Panc1 (cell line): ENCODE measurements around the gene PKNOX2. TPM values are rescaled to one million over a fixed set of nuclear protein-coding genes. Genes with fewer than 3 reads are reported as not detected.
A peak's percentile ranks its signal among the peaks of the same experiment; 100 is the strongest.

ENCODE experiments used
- ATAC-seq: fragments of 200-7000 bp; cut with Tn5 transposase; 2 replicates; pipeline ENCODE4 v1.9.1; 2020; ENCODE audit warnings: mild to moderate bottlenecking, moderate library complexity
- BruUV-seq: library from RNA; stranded (reverse); fragments of 400-500 nt; replicated peaks from 2 replicates; lab custom pipeline; 2021; lab: Mats Ljungman, UMichigan
- CTCF ChIA-PET: fragments of 300-600 bp; sonication (Branson Sonifier 250); formaldehyde crosslinking; loops from one replicate; lab custom pipeline; 2022; ENCODE audit warnings: antibody characterized with exemption; lab: Charles Lee
- POLR2A ChIA-PET: fragments of 300-600 bp; sonication (Branson Sonifier 250); formaldehyde crosslinking; loops from one replicate; lab custom pipeline; 2022; ENCODE audit warnings: antibody characterized with exemption; lab: Charles Lee
- DNase-seq: peaks from one replicate; pipeline ENCODE4 v3.0.0-alpha.2; 2010; ENCODE audit warnings: low read depth, low spot score
- H3K27ac ChIP-seq: 2 replicates; pipeline ENCODE4 v1.5.1; 2011; ENCODE audit warnings: mild to moderate bottlenecking, low read length, inconsistent platforms
- H3K27me3 ChIP-seq: fragments of 200-500 bp; sonication (Bioruptor generic); 2 replicates; pipeline ENCODE4 v1.6.0; 2014; ENCODE audit warnings: low read length, inconsistent platforms; ENCODE audit not compliant: control insufficient read depth, insufficient read depth
- H3K36me3 ChIP-seq: fragments of 200-500 bp; sonication (Bioruptor generic); 2 replicates; pipeline ENCODE4 v1.5.1; 2014; ENCODE audit warnings: inconsistent platforms, mild to moderate bottlenecking, low read length, moderate library complexity; ENCODE audit not compliant: control insufficient read depth, insufficient read depth
- H3K4me1 ChIP-seq: 2 replicates; pipeline ENCODE4 v1.5.1; 2011; ENCODE audit warnings: inconsistent platforms, mild to moderate bottlenecking, low read length, moderate library complexity; ENCODE audit not compliant: control insufficient read depth, insufficient read depth
- H3K4me3 ChIP-seq, 2 experiments: 2 replicates each; pipeline ENCODE4 v1.5.1; 2011 to 2012; ENCODE audit warnings: low read depth in 2 of 2, low read length in 2 of 2, mild to moderate bottlenecking in 2 of 2, inconsistent platforms in 1 of 2, moderate library complexity in 1 of 2
- H3K9me3 ChIP-seq: fragments of 200-500 bp; sonication (Bioruptor generic); 2 replicates; pipeline ENCODE4 v1.5.1; 2014; ENCODE audit warnings: low read depth, mild to moderate bottlenecking, inconsistent platforms, low read length, moderate library complexity; ENCODE audit not compliant: control insufficient read depth, insufficient read depth
- CTCF ChIP-seq: fragments of 450-650 bp; IDR thresholded peaks from 2 replicates; pipeline ENCODE4 v1.5.1; 2017; ENCODE audit warnings: mild to moderate bottlenecking
- POLR2AphosphoS5 ChIP-seq: IDR thresholded peaks from 2 replicates; pipeline ENCODE4 v1.6.1; 2012; ENCODE audit warnings: mild to moderate bottlenecking, low read depth, low read length, moderate library complexity
- SIN3A ChIP-seq: IDR thresholded peaks from 2 replicates; pipeline ENCODE4 v1.6.1; 2012; ENCODE audit warnings: low read depth, mild to moderate bottlenecking, low read length, moderate library complexity, borderline replicate concordance; ENCODE audit not compliant: insufficient read depth
- TCF7L2 ChIP-seq: IDR thresholded peaks from 2 replicates; pipeline ENCODE4 v1.6.1; 2011; ENCODE audit warnings: mild to moderate bottlenecking, low read depth, low read length, inconsistent platforms
- in situ Hi-C: cut with HindIII; loops from 2 replicates; pipeline ENCODE4 v1.10.0; 2016; ENCODE audit warnings: low sequenced_read_pairs, low pct_unique_long_range_greater_than_20kb
- intact Hi-C: fragments of 100-400 bp; cut with micrococcal nuclease; formaldehyde crosslinking; loops from one replicate; pipeline ENCODE4 v1.10.0; 2022; ENCODE audit not compliant: unreplicated experiment
- total RNA-seq: library from RNA; stranded (reverse); gene quantifications from one replicate; pipeline ENCODE4 v1.2.1, GENCODE V29; 2021; ENCODE audit not compliant: unreplicated experiment
- TF ChIP-seq, protein P1 (sequence below), 2 experiments: IDR thresholded peaks; 2 replicates each; pipeline ENCODE4 v1.6.1; 2011 to 2012; ENCODE audit warnings: low read depth in 2 of 2, control low read depth in 1 of 2, low read length in 1 of 2, mild to moderate bottlenecking in 1 of 2, moderate library complexity in 1 of 2; ENCODE audit not compliant: insufficient read depth in 1 of 2

PKNOX2 gene
- total RNA-seq, 1 experiment from 2014 or later: not detected

- BruUV-seq: no TSS peak
- CTCF ChIA-PET: interaction anchor here (0.6 kb wide), 1 partner anchor 13 kb away, joined by 3 read pairs; no protein-coding TSS in a partner anchor
These were observed 149.9 kb downstream of the PKNOX2 start for GRCh38 chr11:125314276-125315078.

DNA sequence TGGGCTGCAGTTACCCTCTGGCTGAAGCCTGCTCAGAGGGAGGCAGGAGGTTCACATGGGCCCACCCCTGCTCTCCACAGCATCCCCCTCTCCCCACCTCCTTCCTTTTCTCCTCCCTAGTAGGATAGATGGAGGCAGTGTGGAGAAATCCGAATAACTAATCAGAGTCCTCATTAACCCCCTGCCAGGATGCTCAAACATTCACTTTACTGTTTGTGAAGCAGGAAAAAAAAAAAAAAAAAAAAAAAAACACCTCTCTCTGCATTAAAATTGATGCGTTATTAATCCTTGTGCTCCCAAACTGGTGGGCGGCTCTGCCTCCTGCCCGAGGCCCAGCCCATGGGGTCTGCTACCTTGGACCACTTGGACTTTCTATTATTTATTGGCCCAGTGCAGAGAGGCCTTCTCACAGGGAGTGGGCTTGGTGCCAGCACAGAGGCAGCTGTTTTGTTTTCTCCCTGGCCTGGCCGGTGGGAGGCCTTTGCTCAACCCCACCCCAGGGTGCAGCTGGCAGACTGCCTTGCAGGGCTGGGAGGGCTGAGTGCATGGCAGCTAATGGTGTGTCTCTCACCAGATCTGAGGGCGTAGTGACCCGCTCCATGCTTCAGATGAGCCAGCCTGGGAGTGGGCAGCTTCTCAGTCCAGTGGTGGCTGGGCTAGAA, 150.7 kb downstream of the PKNOX2 start:
- no peak for DNase-seq
- no peak overlapping the region for H3K27ac ChIP-seq
- H3K36me3 ChIP-seq: no peaks in the 10 kb centered on the region
- CTCF ChIA-PET: no interaction called here
- in situ Hi-C loops: no loop called here
- intact Hi-C loops: no loop called here
- H3K27me3 ChIP-seq: peaks cover 10% of the 10 kb centered on the region
- no TSS peak for BruUV-seq
- no peaks in the 10 kb centered on the region for H3K9me3 ChIP-seq
- POLR2A ChIA-PET: no interaction called here
- H3K4me3 ChIP-seq: no peak overlapping the region
- peak; percentile 51; the same call in 1 of the 2 replicates for ATAC-seq
- TF ChIP-seq POLR2AphosphoS5: no peak
- no peak for TF ChIP-seq SIN3A
- TF ChIP-seq, protein P1, sequence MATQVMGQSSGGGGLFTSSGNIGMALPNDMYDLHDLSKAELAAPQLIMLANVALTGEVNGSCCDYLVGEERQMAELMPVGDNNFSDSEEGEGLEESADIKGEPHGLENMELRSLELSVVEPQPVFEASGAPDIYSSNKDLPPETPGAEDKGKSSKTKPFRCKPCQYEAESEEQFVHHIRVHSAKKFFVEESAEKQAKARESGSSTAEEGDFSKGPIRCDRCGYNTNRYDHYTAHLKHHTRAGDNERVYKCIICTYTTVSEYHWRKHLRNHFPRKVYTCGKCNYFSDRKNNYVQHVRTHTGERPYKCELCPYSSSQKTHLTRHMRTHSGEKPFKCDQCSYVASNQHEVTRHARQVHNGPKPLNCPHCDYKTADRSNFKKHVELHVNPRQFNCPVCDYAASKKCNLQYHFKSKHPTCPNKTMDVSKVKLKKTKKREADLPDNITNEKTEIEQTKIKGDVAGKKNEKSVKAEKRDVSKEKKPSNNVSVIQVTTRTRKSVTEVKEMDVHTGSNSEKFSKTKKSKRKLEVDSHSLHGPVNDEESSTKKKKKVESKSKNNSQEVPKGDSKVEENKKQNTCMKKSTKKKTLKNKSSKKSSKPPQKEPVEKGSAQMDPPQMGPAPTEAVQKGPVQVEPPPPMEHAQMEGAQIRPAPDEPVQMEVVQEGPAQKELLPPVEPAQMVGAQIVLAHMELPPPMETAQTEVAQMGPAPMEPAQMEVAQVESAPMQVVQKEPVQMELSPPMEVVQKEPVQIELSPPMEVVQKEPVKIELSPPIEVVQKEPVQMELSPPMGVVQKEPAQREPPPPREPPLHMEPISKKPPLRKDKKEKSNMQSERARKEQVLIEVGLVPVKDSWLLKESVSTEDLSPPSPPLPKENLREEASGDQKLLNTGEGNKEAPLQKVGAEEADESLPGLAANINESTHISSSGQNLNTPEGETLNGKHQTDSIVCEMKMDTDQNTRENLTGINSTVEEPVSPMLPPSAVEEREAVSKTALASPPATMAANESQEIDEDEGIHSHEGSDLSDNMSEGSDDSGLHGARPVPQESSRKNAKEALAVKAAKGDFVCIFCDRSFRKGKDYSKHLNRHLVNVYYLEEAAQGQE (IDR thresholded peaks at IDR 0.05; ENCODE audit: insufficient read depth in 1 of 2, low read depth in 2 of 2, low read length in 1 of 2): no peak
- no peak for TF ChIP-seq CTCF
- TF ChIP-seq TCF7L2: no peak
- H3K4me1 ChIP-seq: no peaks in the 10 kb centered on the region

More at GRCh38 chr11:125314276-125315078, 149.9 kb downstream of the PKNOX2 start:
- peaks cover 7% of the 10 kb centered on the region for H3K27me3 ChIP-seq
- in situ Hi-C loops (no loop called here), intact Hi-C loops (no loop called here)
- H3K9me3 ChIP-seq: no peaks in the 10 kb centered on the region
- POLR2A ChIA-PET: interaction anchor here (0.7 kb wide), 1 partner anchor 62 kb away, joined by 3 read pairs; no protein-coding TSS in a partner anchor
- no peaks in the 10 kb centered on the region for H3K36me3 ChIP-seq
- H3K4me1 ChIP-seq: no peaks in the 10 kb centered on the region
- no peak for DNase-seq
- H3K27ac ChIP-seq: no peak overlapping the region
- ATAC-seq: peak; percentile 33
- TF ChIP-seq CTCF: no peak
- no peak for TF ChIP-seq SIN3A
- TF ChIP-seq TCF7L2: no peak
- no peak for TF ChIP-seq POLR2AphosphoS5
- TF ChIP-seq, protein P1 (IDR thresholded peaks at IDR 0.05; ENCODE audit: insufficient read depth in 1 of 2, low read depth in 2 of 2, low read length in 1 of 2): no peak
- no peak overlapping the region for H3K4me3 ChIP-seq
